ENCODE data around the gene MED25. TPM values are rescaled to one million over a fixed set of nuclear protein-coding genes. Genes with fewer than 3 reads are reported as not detected.
A peak's percentile ranks its signal among the peaks of the same experiment; 100 is the strongest.

MED25 gene
- polyA plus RNA-seq, 3 donors, result 70.0 to 77.3 (median 75.0) TPM

DNA sequence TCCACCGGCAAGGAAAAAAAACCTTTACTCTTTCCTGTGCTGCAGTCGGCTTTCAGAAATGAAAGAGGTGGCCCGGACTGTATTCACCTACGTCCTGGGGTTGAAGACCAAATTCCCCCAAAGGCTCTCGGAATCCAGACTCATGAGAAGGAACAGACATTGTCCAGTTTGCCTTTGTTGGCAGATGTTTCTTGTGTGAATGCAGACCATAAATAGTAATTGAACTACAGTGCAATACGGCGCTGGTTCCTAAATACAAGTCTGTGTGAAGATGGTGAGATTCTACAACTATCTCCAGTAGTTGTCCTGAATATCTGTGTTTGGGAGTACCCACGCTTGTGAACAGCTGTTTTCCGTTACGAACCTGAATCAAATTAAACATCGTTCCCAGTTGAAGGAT lies 21.6 kb downstream of the MED25 start:
- no peak for DNase-seq

- no peak for DNase-seq
Measured at GRCh38 chr19:49840321-49840720, 22.2 kb downstream of the MED25 start.

GRCh38 chr19:49840736-49841249 lies 22.7 kb downstream of the MED25 start:
- no peak for DNase-seq

GRCh38 chr19:49843265-49843664 lies 25.2 kb downstream of the MED25 start:
- no peak for DNase-seq

- no peak for DNase-seq
Measured at GRCh38 chr19:49844138-49845095, 26.3 kb downstream of the MED25 start.

DNA sequence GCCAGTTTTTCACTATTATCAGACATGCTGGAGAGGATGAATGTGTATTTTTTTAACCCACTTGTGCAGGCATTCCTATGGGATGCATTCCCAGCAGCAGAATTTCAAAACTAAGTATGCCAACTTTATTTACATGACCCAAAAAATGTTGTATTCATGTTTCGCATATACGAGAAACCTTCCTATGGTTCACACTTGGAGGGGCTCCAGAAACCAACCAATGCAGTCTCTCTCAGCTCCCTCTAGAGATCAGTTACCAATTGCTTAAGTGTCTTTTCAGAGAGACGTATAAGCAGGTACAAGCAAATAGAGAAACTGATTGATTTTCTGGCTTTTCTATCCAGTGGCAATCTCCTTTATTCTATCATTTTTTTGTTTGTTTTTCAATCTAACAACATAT lies 27.3 kb downstream of the MED25 start:
- DNase-seq, result no peak

- no peak for DNase-seq
Measured at GRCh38 chr19:49846408-49846807, 28.3 kb downstream of the MED25 start.

GRCh38 chr19:49847731-49848696 lies 29.9 kb downstream of the MED25 start:
- no peak for DNase-seq

GRCh38 chr19:49848938-49849337 lies 30.8 kb downstream of the MED25 start:
- DNase-seq, result no peak

GRCh38 chr19:49849433-49850220 lies 31.5 kb downstream of the MED25 start:
- DNase-seq, result no peak

GRCh38 chr19:49850221-49850486 lies 32.1 kb downstream of the MED25 start:
- DNase-seq, result no peak

DNA sequence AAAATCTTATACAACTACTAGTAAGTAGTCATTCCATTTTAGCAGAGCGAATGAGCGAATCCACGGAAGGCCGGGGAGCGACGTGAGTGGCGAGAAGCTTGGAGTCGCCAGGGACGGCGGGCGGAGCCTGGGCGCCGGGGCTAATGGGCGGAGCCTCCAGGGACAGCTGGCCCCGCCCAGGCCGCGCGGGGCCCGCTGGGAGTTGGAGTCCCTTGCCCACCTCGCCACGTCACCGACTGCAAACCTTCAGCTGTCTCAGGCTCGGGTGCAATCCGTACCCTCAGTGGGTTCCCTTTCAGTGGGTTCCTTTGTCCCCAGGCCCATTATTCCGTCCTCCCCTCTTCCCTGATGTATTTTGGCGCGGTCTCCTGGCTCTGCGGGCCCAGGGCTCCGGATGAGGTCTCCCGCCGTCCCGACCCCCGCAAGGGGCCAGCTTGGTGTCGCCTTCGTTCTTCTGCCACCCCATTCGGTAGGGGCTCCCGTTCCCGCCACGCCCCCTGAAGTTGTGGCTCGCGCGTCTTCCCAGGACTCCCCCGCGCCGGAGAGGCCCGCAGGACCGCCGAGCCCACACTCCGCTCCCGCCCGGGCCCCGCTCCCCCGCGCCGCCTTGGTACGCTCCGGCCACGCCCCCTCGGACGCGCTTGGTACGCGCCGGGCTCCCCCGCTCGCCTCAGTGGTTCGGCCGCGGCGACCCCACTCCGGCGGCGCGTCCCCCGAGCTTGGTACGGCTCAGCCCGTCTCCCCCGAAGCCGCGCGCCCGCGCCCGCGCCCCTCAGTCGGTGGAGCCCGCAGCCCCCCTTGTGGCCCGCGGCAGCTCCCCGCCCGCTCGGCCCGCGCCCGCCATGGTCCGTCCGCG lies 32.6 kb downstream of the MED25 start, which contains the start of gene PTOV1:
PTOV1 (plus strand) TSS at position 673 of the 856 bp plus-strand sequence.
- DNase-seq, result peak; percentile 88

GRCh38 chr19:49851456-49852259 lies 33.6 kb downstream of the MED25 start:
- DNase-seq, result no peak

DNA sequence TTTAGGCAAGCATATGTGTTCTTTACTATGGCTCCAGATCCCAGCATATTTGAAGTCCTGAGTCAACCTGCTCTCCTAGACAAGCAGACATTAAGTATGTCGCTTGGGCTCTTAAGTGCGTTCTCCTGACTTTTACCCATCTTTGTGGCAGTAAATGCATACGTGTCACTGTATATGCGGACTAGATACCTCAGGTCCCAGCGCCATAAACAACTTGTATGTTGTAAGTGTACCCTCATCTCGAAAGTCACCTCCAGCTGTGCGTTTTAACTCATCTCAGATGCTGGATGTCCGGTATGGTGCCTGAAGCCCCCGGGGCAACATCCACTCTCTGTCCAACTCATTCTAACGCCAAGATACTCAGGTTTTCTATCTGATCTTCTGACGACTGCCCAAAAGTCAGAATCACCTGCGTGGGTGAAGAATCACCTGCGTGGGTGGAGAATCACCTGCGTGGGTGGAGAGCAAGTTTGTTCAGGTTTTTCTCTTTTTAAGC lies 34.6 kb downstream of the MED25 start:
- no peak for DNase-seq

DNA sequence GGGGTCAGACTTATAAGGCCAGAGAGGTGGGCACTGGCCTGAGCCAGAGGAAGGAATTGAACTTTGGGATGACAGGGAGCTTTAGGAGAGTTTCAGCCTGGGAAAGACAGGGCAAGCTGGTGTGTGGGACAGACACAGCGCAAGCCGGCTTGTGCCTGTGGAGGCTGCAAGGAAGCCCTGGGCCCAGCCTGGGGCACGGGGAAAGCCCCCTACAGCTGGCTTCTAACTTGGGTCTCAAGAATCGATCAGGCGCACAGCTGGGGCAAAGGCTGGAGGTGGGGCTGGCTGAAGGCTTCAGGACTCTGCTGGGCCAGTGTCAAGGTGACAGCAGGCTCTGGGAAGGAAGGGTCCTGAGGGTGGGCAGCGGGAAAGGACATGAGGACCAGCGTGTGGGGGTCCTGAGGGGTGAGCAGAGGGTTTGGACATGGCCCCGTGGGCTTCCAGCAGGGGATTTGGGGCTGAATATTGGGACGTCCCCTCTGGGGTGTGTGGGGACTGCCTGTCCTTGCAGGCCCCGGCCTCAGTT lies 35.8 kb downstream of the MED25 start:
- no peak for DNase-seq

GRCh38 chr19:49854378-49855263 lies 36.5 kb downstream of the MED25 start:
- no peak for DNase-seq

- no peak for DNase-seq
Measured at GRCh38 chr19:49855277-49855675, 37.2 kb downstream of the MED25 start.
